WTC11 (cell line): ENCODE data around the gene GEMIN7. TPM values are rescaled to one million over a fixed set of nuclear protein-coding genes. Genes with fewer than 3 reads are reported as not detected.
A peak's percentile ranks its signal among the peaks of the same experiment; 100 is the strongest.

Source experiments
- ATAC-seq: fragments of 200-7000 bp; cut with Tn5 transposase; 2 replicates; pipeline ENCODE4 v1.10.0; 2021; ENCODE audit warnings: mild to moderate bottlenecking, moderate library complexity
- CTCF ChIA-PET: fragments of 300-600 bp; sonication (Branson Sonifier 250); formaldehyde crosslinking; loops from one replicate; lab custom pipeline; 2021; ENCODE audit warnings: antibody characterized with exemption; lab: Charles Lee
- POLR2A ChIA-PET: fragments of 350-600 bp; sonication (Branson Sonifier 250); formaldehyde crosslinking; loops from one replicate; lab custom pipeline; 2021; ENCODE audit warnings: antibody characterized with exemption; lab: Charles Lee
- DNase-seq: peaks from one replicate; pipeline ENCODE4 v3.0.0; 2021; ENCODE audit warnings: low spot score
- H3K27ac Mint-ChIP-seq: 2 replicates; pipeline ENCODE4 v1.8.0; 2021; ENCODE audit warnings: mixed read lengths
- H3K27me3 Mint-ChIP-seq: 2 replicates; pipeline ENCODE4 v1.8.0; 2021; ENCODE audit warnings: low read depth, mild to moderate bottlenecking, moderate library complexity, mixed read lengths
- H3K36me3 Mint-ChIP-seq: 2 replicates; pipeline ENCODE4 v1.8.0; 2021; ENCODE audit warnings: mixed read lengths
- H3K4me1 Mint-ChIP-seq: 2 replicates; pipeline ENCODE4 v1.8.0; 2022; ENCODE audit warnings: mixed read lengths
- H3K4me3 Mint-ChIP-seq: 2 replicates; pipeline ENCODE4 v1.8.0; 2021; ENCODE audit warnings: mild to moderate bottlenecking, moderate library complexity, mixed read lengths
- H3K9me3 Mint-ChIP-seq: 2 replicates; pipeline ENCODE4 v1.8.0; 2021; ENCODE audit warnings: mixed read lengths
- ATF3 ChIP-seq: sonication (generic); formaldehyde crosslinking; conservative IDR thresholded peaks from 2 replicates; pipeline ENCODE4 v1.8.1; 2022; ENCODE audit warnings: mild to moderate bottlenecking, missing genetic modification reagents
- CDX4 ChIP-seq: fragments of 250-450 bp; sonication (Bioruptor Pico); IDR thresholded peaks from 2 replicates; pipeline ENCODE4 v1.9.0; 2021; ENCODE audit warnings: moderate library complexity, mild to moderate bottlenecking, inconsistent platforms, borderline replicate concordance
- FOXJ3 ChIP-seq: sonication (generic); formaldehyde crosslinking; IDR thresholded peaks from 2 replicates; pipeline ENCODE4 v1.9.0; 2021; ENCODE audit warnings: missing genetic modification reagents, mild to moderate bottlenecking, borderline replicate concordance
- GABPB1 ChIP-seq: sonication (generic); formaldehyde crosslinking; IDR thresholded peaks from 2 replicates; pipeline ENCODE4 v1.8.1; 2023; ENCODE audit warnings: mild to moderate bottlenecking, missing genetic modification reagents
- NR3C1 ChIP-seq: sonication (generic); formaldehyde crosslinking; conservative IDR thresholded peaks from 2 replicates; pipeline ENCODE4 v1.8.1; 2023; ENCODE audit warnings: low read depth, mild to moderate bottlenecking, missing genetic modification reagents
- SMAD4 ChIP-seq: sonication (generic); formaldehyde crosslinking; IDR thresholded peaks from 2 replicates; pipeline ENCODE4 v1.8.0; 2022; ENCODE audit warnings: mild to moderate bottlenecking, missing genetic modification reagents
- SP1 ChIP-seq: sonication (generic); formaldehyde crosslinking; conservative IDR thresholded peaks from 2 replicates; pipeline ENCODE4 v1.8.1; 2022; ENCODE audit warnings: missing genetic modification reagents
- STAT6 ChIP-seq: sonication (generic); formaldehyde crosslinking; conservative IDR thresholded peaks from 2 replicates; pipeline ENCODE4 v1.8.1; 2023; ENCODE audit warnings: mild to moderate bottlenecking, low read depth, missing genetic modification reagents, moderate library complexity
- ZBTB21 ChIP-seq: sonication (generic); formaldehyde crosslinking; IDR thresholded peaks from 2 replicates; pipeline ENCODE4 v1.8.1; 2023; ENCODE audit warnings: mild to moderate bottlenecking, missing genetic modification reagents, borderline replicate concordance
- ZMAT4 ChIP-seq: fragments of 250-450 bp; sonication (Bioruptor Pico); IDR thresholded peaks from 2 replicates; pipeline ENCODE4 v1.9.0; 2021; ENCODE audit warnings: mild to moderate bottlenecking
- ZNF396 ChIP-seq: fragments of 250-450 bp; sonication (Bioruptor Pico); IDR thresholded peaks from 2 replicates; pipeline ENCODE4 v1.8.0; 2021; ENCODE audit warnings: mild to moderate bottlenecking, moderate library complexity, borderline replicate concordance
- ZSCAN18 ChIP-seq: fragments of 250-450 bp; sonication (Bioruptor Pico); IDR thresholded peaks from 2 replicates; pipeline ENCODE4 v2.1.2; 2022; ENCODE audit warnings: mild to moderate bottlenecking, moderate library complexity
- total RNA-seq: library from RNA; stranded (reverse); gene quantifications from 3 replicates; pipeline ENCODE4 v1.2.3, GENCODE V29; 2021

The GEMIN7 gene
- total RNA-seq, 1 experiment from 2014 or later = 55.0 TPM

- Mint-ChIP-seq H3K4me3 (no peak overlapping the region), H3K36me3 (peaks cover 10% of the 10 kb centered on the region), H3K4me1 (peaks cover 25% of the 10 kb centered on the region), H3K27me3 (no peaks in the 10 kb centered on the region), H3K9me3 (no peaks in the 10 kb centered on the region), H3K27ac (peak overlapping the region; percentile 65; the same call in 1 of the 2 replicates)
- POLR2A ChIA-PET = no interaction called here
- CTCF ChIA-PET = interaction anchor here (0.9 kb wide), 1 partner anchor 17 kb away, joined by 3 read pairs; no protein-coding TSS in a partner anchor
- DNase-seq = no peak
- no peak for ATAC-seq
- no peak for TF ChIP-seq SMAD4 (CRISPR knock-in tag)
- no peak for TF ChIP-seq ZSCAN18
- TF ChIP-seq ATF3 (CRISPR knock-in tag) = no peak
- no peak for TF ChIP-seq ZBTB21 (CRISPR knock-in tag)
- TF ChIP-seq STAT6 (CRISPR knock-in tag) = no peak
Observed at GRCh38 chr19:45140144-45140503, 61.1 kb downstream of the GEMIN7 start.

GRCh38 chr19:45140533-45140932 is 61.5 kb downstream of the GEMIN7 start:
- no peaks in the 10 kb centered on the region for H3K27me3 Mint-ChIP-seq
- DNase-seq = no peak
- TF ChIP-seq SP1 (CRISPR knock-in tag) = no peak
- TF ChIP-seq NR3C1 (CRISPR knock-in tag) = no peak
- TF ChIP-seq ZNF396 (CRISPR knock-in tag) = no peak
- no peak for TF ChIP-seq CDX4 (CRISPR knock-in tag)
- TF ChIP-seq FOXJ3 (CRISPR knock-in tag) = no peak
- no peak for TF ChIP-seq GABPB1 (CRISPR knock-in tag)
- no peak for TF ChIP-seq ZMAT4 (CRISPR knock-in tag)
- H3K4me1 Mint-ChIP-seq = peaks cover 25% of the 10 kb centered on the region
- POLR2A ChIA-PET = no interaction called here
- no peak overlapping the region for H3K4me3 Mint-ChIP-seq
- no peaks in the 10 kb centered on the region for H3K9me3 Mint-ChIP-seq
- H3K27ac Mint-ChIP-seq = peak overlapping the region; percentile 74
- no peak for ATAC-seq
- CTCF ChIA-PET = interaction anchor here (0.9 kb wide), 1 partner anchor 17 kb away, joined by 3 read pairs; no protein-coding TSS in a partner anchor
- peaks cover 10% of the 10 kb centered on the region for H3K36me3 Mint-ChIP-seq

Other genes starting within 250 kb of the GEMIN7 start
- gene NECTIN2, start 233.0 kb upstream of the GEMIN7 start, total RNA-seq = 164 to 170 TPM (median 168 TPM) in 3 replicates
- 166 to 221 TPM (median 181 TPM) in 3 replicates for gene TOMM40, start 188.0 kb upstream of the GEMIN7 start, total RNA-seq
- gene APOE, start 173.5 kb upstream of the GEMIN7 start, total RNA-seq = 815 to 837 TPM (median 824 TPM) in 3 replicates
- gene APOC1, start 164.7 kb upstream of the GEMIN7 start, total RNA-seq = 76.2 to 101 TPM (median 86.5 TPM) in 3 replicates
- not detected in 3 replicates for gene APOC4, start 137.0 kb upstream of the GEMIN7 start, total RNA-seq
- gene APOC2, start 133.2 kb upstream of the GEMIN7 start, total RNA-seq = 0.66 to 0.81 TPM in 2 of 3 replicates, not detected in the other
- gene CLPTM1, start 123.9 kb upstream of the GEMIN7 start, total RNA-seq = 75.9 to 85.6 TPM (median 76.4 TPM) in 3 replicates
- gene RELB, start 77.8 kb upstream of the GEMIN7 start, total RNA-seq = 8.9 to 10.6 TPM (median 9.9 TPM) in 3 replicates
- gene CLASRP, start 40.2 kb upstream of the GEMIN7 start, total RNA-seq = 85.0 to 88.9 TPM (median 88.0 TPM) in 3 replicates
- 13.4 to 14.8 TPM (median 13.8 TPM) in 3 replicates for gene ZNF296, start 2.8 kb upstream of the GEMIN7 start, total RNA-seq
- gene PPP1R37, start 13.9 kb downstream of the GEMIN7 start, total RNA-seq = 34.5 to 35.9 TPM (median 35.4 TPM) in 3 replicates
- 0.57 to 1.1 TPM (median 0.76 TPM) in 3 replicates for gene NKPD1, start 81.7 kb downstream of the GEMIN7 start, total RNA-seq
- 59.7 to 75.8 TPM (median 67.1 TPM) in 3 replicates for gene TRAPPC6A, start 99.0 kb downstream of the GEMIN7 start, total RNA-seq
- gene BLOC1S3, start 99.5 kb downstream of the GEMIN7 start, total RNA-seq = 9.0 to 10.8 TPM (median 10.0 TPM) in 3 replicates
- gene EXOC3L2, start 166.1 kb downstream of the GEMIN7 start, total RNA-seq = 2.7 to 3.5 TPM (median 3.1 TPM) in 3 replicates
- 58.5 to 60.8 TPM (median 58.6 TPM) in 3 replicates for gene MARK4, start 172.0 kb downstream of the GEMIN7 start, total RNA-seq
- gene CKM, start 243.6 kb downstream of the GEMIN7 start, total RNA-seq = not detected in 3 replicates